Vein endothelial cell (primary cell): Measurements from ENCODE around the gene CEP43. TPM values are rescaled to one million over a fixed set of nuclear protein-coding genes. Genes with fewer than 3 reads are reported as not detected.

ENCODE experiments used
- small RNA-seq: library from RNA; depleted of rRNA; stranded (forward); fragments of <200 nt; gene quantifications from one replicate; pipeline ENCODE3, GENCODE V24; 2012
- total RNA-seq: library from RNA; depleted of rRNA; stranded (reverse); fragments of >200 nt; gene quantifications from 2 replicates; pipeline ENCODE4 v1.2.3, GENCODE V29; 2012

CEP43 gene, protein sequence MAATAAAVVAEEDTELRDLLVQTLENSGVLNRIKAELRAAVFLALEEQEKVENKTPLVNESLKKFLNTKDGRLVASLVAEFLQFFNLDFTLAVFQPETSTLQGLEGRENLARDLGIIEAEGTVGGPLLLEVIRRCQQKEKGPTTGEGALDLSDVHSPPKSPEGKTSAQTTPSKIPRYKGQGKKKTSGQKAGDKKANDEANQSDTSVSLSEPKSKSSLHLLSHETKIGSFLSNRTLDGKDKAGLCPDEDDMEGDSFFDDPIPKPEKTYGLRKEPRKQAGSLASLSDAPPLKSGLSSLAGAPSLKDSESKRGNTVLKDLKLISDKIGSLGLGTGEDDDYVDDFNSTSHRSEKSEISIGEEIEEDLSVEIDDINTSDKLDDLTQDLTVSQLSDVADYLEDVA
- 10.8 and 11.8 TPM in 2 replicates for total RNA-seq

GRCh38 chr6:166999145-166999883 lies at the start of gene CEP43:
Gene CEP43, plus strand, starts transcription at chr6:166999397. Its CDS starts 16 bp downstream, at chr6:166999413.

DNA sequence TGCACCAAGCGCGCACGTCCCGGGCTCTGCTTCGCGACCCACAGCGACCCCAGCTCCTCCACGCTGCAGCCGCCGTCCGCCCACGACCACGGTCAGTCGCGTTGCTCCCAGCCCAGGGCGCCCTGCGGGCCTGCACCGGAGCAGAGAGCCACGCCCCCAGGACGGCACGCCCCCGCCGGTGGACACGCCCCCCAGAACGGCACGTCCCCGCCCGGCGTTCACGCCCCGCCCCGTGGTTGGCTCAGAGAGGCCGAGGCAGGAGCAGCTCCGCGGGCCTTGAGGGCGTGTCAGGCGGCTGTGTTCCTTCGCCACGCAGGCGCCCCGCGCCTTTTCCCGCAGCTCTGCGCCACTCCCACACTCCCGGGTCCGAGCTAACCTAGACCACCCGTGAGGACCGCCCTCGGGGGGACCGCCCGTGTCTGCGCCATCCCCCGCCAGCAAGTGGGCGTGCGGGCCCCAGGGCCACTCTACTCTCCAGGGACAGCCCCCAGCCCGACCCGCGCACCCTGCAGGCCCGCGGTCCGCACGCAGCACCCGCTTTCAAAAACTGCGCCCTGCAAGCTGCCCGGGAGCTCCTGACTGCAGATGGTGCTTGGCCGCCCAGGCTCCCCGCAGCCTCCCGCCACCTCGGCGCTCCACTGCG lies 42.6 kb upstream of the CEP43 start, which contains the start of gene RNASET2:
RNASET2 (minus strand) TSS at position 107 of the 643 bp plus-strand sequence. CDS start 368 bp downstream, outside the sequence.

Small RNA genes lying within 50 kb of the gene (small RNA-seq; reads per million reads assigned to genes)
- 0.08 reads per million for gene MIR3939

Other genes starting within 250 kb of the CEP43 start
- 5.6 and 9.1 TPM in 2 replicates for gene RNASET2, start 42.8 kb upstream of the CEP43 start, total RNA-seq
- not detected in 2 replicates for gene CCR6, start 123.7 kb downstream of the CEP43 start, total RNA-seq
- gene GPR31, start 158.6 kb downstream of the CEP43 start, total RNA-seq, result not detected in 2 replicates